GM21717 (cell line): ENCODE data around the gene CEMP1.

Source experiments
- ATAC-seq: cut with Tn5 transposase; IDR thresholded peaks from one replicate; pipeline ENCODE4 v1.9.1; 2021; ENCODE audit warnings: mild to moderate bottlenecking, moderate library complexity; ENCODE audit not compliant: unreplicated experiment

CEMP1 gene

GRCh38 chr16:2487903-2488531 is 43.2 kb downstream of the CEMP1 start:
- ATAC-seq: no peak

DNA sequence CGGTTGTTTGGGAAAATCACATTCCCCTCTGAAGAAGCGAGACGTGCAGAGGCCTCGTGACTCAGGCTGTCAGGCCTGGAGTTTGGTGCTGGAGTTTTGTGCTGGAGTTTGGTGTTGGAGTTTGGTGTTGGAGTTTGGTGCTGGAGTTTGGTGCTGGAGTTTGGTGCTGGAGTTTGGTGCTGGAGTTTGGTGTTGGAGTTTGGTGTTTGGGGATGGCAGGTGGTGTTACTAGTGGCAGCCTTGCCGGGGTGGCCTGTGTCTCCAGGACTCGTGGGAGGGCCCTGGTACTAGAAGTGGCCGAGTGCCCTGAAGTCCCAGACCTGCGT is 43.7 kb downstream of the CEMP1 start:
- no peak for ATAC-seq

DNA sequence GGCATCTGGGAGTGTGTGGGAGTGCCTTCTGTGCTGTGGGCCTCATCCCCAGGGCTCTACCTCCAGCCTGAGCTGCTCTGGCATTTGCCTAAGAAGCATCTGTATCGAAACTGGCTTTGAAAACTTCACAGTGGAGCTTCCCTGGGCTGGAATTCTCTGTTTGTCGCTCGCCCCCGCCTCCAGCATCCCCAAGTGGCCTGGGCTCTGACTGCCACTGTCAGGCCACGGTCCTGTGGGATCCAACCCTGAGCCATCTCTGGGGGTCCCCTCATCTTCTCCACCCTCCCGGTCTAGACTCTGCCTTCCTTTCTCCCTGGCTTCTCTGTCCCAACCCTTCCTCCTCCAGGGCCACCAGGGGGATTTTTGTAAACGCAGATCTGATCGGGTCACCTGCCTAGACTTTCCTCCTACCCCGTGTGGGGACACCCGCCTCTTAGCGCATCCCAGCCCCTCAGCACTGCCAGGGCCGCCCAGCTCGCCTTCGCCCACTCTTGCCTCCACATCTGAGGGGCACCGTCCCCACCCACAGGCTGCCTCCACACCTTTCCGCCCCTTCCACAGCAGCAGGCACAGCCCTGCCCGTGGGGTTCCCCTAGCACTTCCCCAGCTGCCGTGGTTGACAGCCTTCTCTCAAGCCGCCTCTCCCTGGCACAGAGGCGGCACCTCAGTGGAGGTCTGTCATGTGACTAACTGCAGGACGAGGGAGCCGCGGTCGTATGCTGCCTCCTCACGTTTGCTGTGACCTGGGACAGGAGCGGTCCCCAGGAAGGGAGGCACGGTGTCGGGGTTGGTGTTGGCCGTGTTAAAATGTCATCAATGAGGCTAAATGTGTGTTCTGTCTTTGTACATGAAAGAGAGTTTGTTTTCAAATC is 44.3 kb downstream of the CEMP1 start:
- ATAC-seq: peak; percentile 49

DNA sequence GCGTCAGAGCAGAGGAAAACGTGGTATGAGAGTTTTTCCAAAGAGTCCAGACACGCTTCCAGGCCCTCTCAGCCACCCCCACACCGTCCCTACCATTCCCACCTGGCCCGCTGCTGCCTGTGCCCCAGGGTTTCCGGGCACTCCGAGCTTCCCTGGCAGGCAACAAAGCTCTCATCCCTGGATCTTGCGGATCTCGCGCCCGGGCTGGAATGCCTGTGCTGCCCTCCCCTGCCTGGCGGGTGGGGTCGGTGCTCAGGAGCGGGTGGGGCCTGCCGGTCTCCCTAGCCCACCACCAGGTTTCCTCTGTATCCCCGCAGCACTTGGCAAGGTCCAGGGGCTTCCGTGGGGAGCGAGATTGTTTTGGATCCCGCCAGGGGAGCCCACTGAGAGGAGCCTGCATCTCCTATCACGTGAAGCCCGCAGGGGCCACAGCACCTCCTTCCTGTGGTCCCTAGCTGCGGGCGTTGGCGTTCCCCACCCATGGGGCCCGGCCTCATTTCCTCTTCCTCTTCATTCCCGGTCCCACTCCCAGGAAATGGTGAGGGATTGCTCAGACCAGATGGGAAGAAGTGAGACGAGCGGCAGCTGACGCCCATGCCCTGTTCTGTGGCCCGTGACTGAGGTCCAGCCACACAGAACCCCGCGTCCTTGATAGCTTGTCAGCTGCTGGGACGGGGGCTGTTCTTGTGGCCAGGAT is 45.2 kb downstream of the CEMP1 start:
- ATAC-seq: no peak

DNA sequence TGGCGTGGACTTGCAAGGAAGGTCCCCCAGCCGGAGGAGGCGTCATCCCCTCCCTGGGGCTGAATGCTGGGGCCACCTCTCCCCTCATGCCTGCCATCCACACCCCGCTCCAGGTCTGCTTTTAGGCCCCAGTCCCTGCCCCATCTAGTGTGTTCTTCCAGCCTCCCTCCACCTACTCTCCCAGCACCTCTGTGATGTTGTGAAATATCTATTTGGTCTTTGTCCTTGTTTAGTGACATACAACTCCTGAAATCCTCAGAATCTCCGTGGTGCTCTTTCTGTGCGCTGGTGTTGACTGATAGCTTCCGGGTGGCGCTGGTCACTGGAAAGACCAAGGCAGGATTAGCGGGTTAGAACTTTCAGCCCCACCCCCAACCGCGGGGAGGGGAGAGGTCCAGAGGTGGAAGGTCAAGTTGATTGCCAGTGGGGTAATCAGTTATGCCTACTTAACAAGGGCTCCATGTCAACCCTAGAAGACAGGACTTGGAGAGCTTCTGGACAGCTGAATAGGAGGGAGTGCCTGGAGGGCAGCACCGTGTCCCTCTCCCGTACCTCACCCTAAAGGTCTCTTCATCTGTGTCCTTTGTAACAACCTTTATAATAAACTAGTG is 46.2 kb downstream of the CEMP1 start:
- no peak for ATAC-seq

GRCh38 chr16:2483939-2484897 is 47.0 kb downstream of the CEMP1 start:
- ATAC-seq: no peak

- no peak for ATAC-seq
Observed at GRCh38 chr16:2482708-2483534, 48.3 kb downstream of the CEMP1 start.

- no peak for ATAC-seq
Observed at GRCh38 chr16:2482249-2482648, 49.0 kb downstream of the CEMP1 start.

GRCh38 chr16:2481676-2482075 is 49.5 kb downstream of the CEMP1 start:
- ATAC-seq: no peak

DNA sequence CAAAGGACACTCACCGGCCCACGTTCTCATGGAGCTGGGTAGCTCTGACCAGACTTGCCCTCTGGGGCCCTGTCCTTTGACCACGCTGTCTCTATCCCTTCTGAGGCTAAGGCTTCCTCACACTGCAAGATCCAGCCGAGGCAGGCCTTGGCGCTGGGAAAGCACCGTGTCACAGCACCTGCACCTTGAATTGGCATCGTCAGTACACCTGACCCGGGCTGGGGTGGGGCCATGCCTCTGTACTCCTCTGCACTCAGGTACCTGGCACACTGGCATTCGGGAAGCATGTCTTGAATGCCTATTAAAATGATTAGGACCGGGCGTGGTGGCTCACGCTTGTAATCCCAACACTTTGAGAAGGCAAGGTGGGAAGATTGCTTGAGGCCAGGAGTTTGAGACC is 50.3 kb downstream of the CEMP1 start:
- ATAC-seq: no peak
